ENCODE measurements around the gene TBC1D22A. TPM values are rescaled to one million over a fixed set of nuclear protein-coding genes. Genes with fewer than 3 reads are reported as not detected.
A peak's percentile ranks its signal among the peaks of the same experiment; 100 is the strongest.

TBC1D22A gene
- total and polyA plus RNA-seq, 9 of the 15 experiments (the other 6 are each of a cell fraction or from before 2014, with no cell fraction given), result 0.20 to 11.5 (median 5.2) TPM

GRCh38 chr22:47152938-47153337, 390.5 kb downstream of the TBC1D22A start:
- Histone ChIP-seq H2AFZ (ENCODE audit: low read depth, low read length) (no peak overlapping the region), H3K27ac (ENCODE audit: extremely low read depth, low read depth, low read length) (no peak overlapping the region), H4K20me1 (replicated peaks; ENCODE audit: control insufficient read depth, insufficient read depth, low read length) (no peaks in the 10 kb centered on the region; the same call in 1 of the 2 replicates), H3K4me1 (replicated peaks in 1 of 2; ENCODE audit: control insufficient read depth in 2 of 2, insufficient read depth in 2 of 2, low read length in 2 of 2) (peaks cover 0 to 12% of the 10 kb centered on the region in 2 experiments; a peak in 2 of 5 replicates), H3K9ac (ENCODE audit: insufficient read depth in 1 of 2, low read depth in 2 of 2, low read length in 2 of 2) (no peak overlapping the region), H3K4me3 (no peak overlapping the region), H3K36me3 (ENCODE audit: control insufficient read depth, insufficient read depth, low read length) (no peaks in the 10 kb centered on the region), H3K79me2 (ENCODE audit: control insufficient read depth, insufficient read depth, low read length) (no peaks in the 10 kb centered on the region), H3K4me2 (ENCODE audit: insufficient read depth, low read length) (no peak overlapping the region), H3K9me1 (ENCODE audit: control insufficient read depth, insufficient read depth, low read length) (no peaks in the 10 kb centered on the region), H3K27me3 (ENCODE audit: control insufficient read depth in 2 of 2, insufficient read depth in 2 of 2, low read length in 2 of 2) (no peaks in the 10 kb centered on the region), H3K9me3 (replicated peaks; ENCODE audit: control insufficient read depth, insufficient read depth, low read depth, low read length) (no peaks in the 10 kb centered on the region)
- 27% methylated on average over 5 of the region's 6 CpGs for WGBS (ENCODE audit: insufficient coverage, low coverage, missing lambda C conversion rate)
- FAIRE-seq (no peak), ATAC-seq (no peak), DNase-seq (ENCODE audit: extremely low read depth in 1 of 4, low spot score in 3 of 4) (no peak)
- TF ChIP-seq CREB5 (CRISPR knock-in tag; IDR thresholded peaks at IDR 0.05) (no peak), RBM25 (IDR thresholded peaks at IDR 0.05; ENCODE audit: low read depth, low read length, severe bottlenecking) (peak; percentile 82)
- BruUV-seq (replicated peaks), result no TSS peak
- ChIA-PET POLR2A (interaction anchor here (1.1 kb wide), 1 partner anchor 35 kb away, joined by 4 read pairs; no protein-coding TSS in a partner anchor), CTCF (ENCODE audit: low intra/inter-chr PET ratio) (no interaction called here)
- in situ Hi-C loops (cut with MboI), result no loop called here
- intact Hi-C loops (cut with micrococcal nuclease), result no loop called here

- POLR2A ChIA-PET, result interaction anchor here (0.6 to 1.1 kb wide), 2 partner anchors 34 to 1271 kb away, joined by 4 to 5 read pairs; no protein-coding TSS in a partner anchor
- WGBS (ENCODE audit: insufficient coverage, low coverage, missing lambda C conversion rate), result 63% methylated on average over 12 of the region's 23 CpGs
- DNase-seq (ENCODE audit: extremely low read depth in 1 of 4, low spot score in 3 of 4), result no peak
- TF ChIP-seq ZNF740 (CRISPR knock-in tag; IDR thresholded peaks at IDR 0.05) (0 out of 2 replicates have a peak, but pooled peaks have one; percentile 17), ZNF740 (tag; IDR thresholded peaks at IDR 0.05) (no peak)
Measured at GRCh38 chr22:47153854-47154525, 391.5 kb downstream of the TBC1D22A start.

More at GRCh38 chr22:47153854-47154525, 391.5 kb downstream of the TBC1D22A start:
- in situ Hi-C loops (cut with MboI) (no loop called here), intact Hi-C loops (cut with micrococcal nuclease) (no loop called here)
- no TSS peak for BruUV-seq (replicated peaks)
- Histone ChIP-seq H3K9me1 (ENCODE audit: control insufficient read depth, insufficient read depth, low read length) (no peaks in the 10 kb centered on the region), H2AFZ (ENCODE audit: low read depth, low read length) (no peak overlapping the region), H3K36me3 (ENCODE audit: control insufficient read depth, insufficient read depth, low read length) (no peaks in the 10 kb centered on the region), H3K27ac (ENCODE audit: extremely low read depth, low read depth, low read length) (no peak overlapping the region), H3K4me3 (no peak overlapping the region), H3K27me3 (ENCODE audit: control insufficient read depth in 2 of 2, insufficient read depth in 2 of 2, low read length in 2 of 2) (no peaks in the 10 kb centered on the region), H4K20me1 (replicated peaks; ENCODE audit: control insufficient read depth, insufficient read depth, low read length) (no peaks in the 10 kb centered on the region; the same call in 1 of the 2 replicates), H3K4me2 (ENCODE audit: insufficient read depth, low read length) (no peak overlapping the region), H3K9me3 (replicated peaks; ENCODE audit: control insufficient read depth, insufficient read depth, low read depth, low read length) (no peaks in the 10 kb centered on the region), H3K9ac (ENCODE audit: insufficient read depth in 1 of 2, low read depth in 2 of 2, low read length in 2 of 2) (no peak overlapping the region; a peak in 1 of 4 replicates), H3K79me2 (ENCODE audit: control insufficient read depth, insufficient read depth, low read length) (no peaks in the 10 kb centered on the region), H3K4me1 (replicated peaks in 1 of 2; ENCODE audit: control insufficient read depth in 2 of 2, insufficient read depth in 2 of 2, low read length in 2 of 2) (peaks cover 0 to 12% of the 10 kb centered on the region in 2 experiments; a peak in 2 of 5 replicates)
- no peak for FAIRE-seq
- ATAC-seq, result no peak; the same call in 2 of the 3 replicates
- CTCF ChIA-PET (ENCODE audit: low intra/inter-chr PET ratio), result no interaction called here

Measured in K562 (cell line).